H1 (cell line): Measurements from ENCODE around the gene RUFY4. TPM values are rescaled to one million over a fixed set of nuclear protein-coding genes. Genes with fewer than 3 reads are reported as not detected.

Source experiments
- CTCF ChIA-PET: fragments of 300-600 bp; sonication (Branson Sonifier 250); formaldehyde crosslinking; loops from one replicate; lab custom pipeline; 2021; ENCODE audit not compliant: partially characterized antibody; lab: Charles Lee
- POLR2A ChIA-PET: fragments of 300-600 bp; sonication (Branson Sonifier 250); formaldehyde crosslinking; loops from one replicate; lab custom pipeline; 2021; ENCODE audit warnings: inconsistent platforms; ENCODE audit not compliant: partially characterized antibody; lab: Charles Lee
- DNase-seq, 2 experiments: peaks; one replicate each; pipeline versions ENCODE4 v3.0.0 to v3.0.0-alpha.2; 2010 to 2022; ENCODE audit warnings: low spot score in 2 of 2, low read depth in 1 of 2, mixed read lengths in 1 of 2
- FAIRE-seq: peaks from 2 replicates; lab custom pipeline; 2011; peaks lifted over from hg19 to GRCh38; lab: Jason Lieb, UNC
- H2AFZ ChIP-seq: 2 replicates; pipeline ENCODE4 v1.8.1; 2012; ENCODE audit warnings: low read length, inconsistent platforms
- H2AK5ac ChIP-seq: 2 replicates; pipeline ENCODE4 v1.6.1; 2013; ENCODE audit warnings: low read depth, low read length
- H2BK120ac ChIP-seq: replicated peaks from 2 replicates; pipeline ENCODE3; 2013; ENCODE audit warnings: low read depth, low read length, inconsistent platforms
- H2BK12ac ChIP-seq: 2 replicates; pipeline ENCODE4 v1.6.1; 2013; ENCODE audit warnings: low read depth, low read length
- H2BK15ac ChIP-seq: 2 replicates; pipeline ENCODE4 v1.6.1; 2013; ENCODE audit warnings: low read length
- H2BK20ac ChIP-seq: 2 replicates; pipeline ENCODE4 v1.6.1; 2013; ENCODE audit warnings: low read length
- H2BK5ac ChIP-seq: 2 replicates; pipeline ENCODE4 v1.6.1; 2013; ENCODE audit warnings: low read depth, low read length
- H3K14ac ChIP-seq: 2 replicates; pipeline ENCODE4 v1.6.1; 2013; ENCODE audit warnings: inconsistent platforms; ENCODE audit not compliant: insufficient read length
- H3K18ac ChIP-seq: 2 replicates; pipeline ENCODE4 v1.6.1; 2013; ENCODE audit warnings: low read length; ENCODE audit errors: extremely low read depth
- H3K23ac ChIP-seq: 2 replicates; pipeline ENCODE4 v1.6.1; 2013; ENCODE audit warnings: inconsistent platforms; ENCODE audit not compliant: insufficient read length
- H3K23me2 ChIP-seq: 2 replicates; pipeline ENCODE4 v1.6.1; 2013; ENCODE audit warnings: low read depth, low read length
- H3K27ac ChIP-seq: 2 replicates; pipeline ENCODE4 v1.6.1; 2011; ENCODE audit warnings: low read depth, low read length, inconsistent platforms
- H3K27me3 ChIP-seq, 4 experiments: replicated peaks in 1 of 4; 1 replicate in 1 of 4; 2 replicates in 3 of 4; pipeline versions ENCODE4 v1.6.1 to v1.8.1; 2011 to 2013; ENCODE audit warnings: low read length in 3 of 4, mild to moderate bottlenecking in 3 of 4, inconsistent platforms in 2 of 4, mixed read lengths in 2 of 4, moderate library complexity in 1 of 4; ENCODE audit not compliant: control insufficient read depth in 3 of 4, insufficient read depth in 3 of 4; ENCODE audit errors: extremely low read depth in 1 of 4
- H3K36me3 ChIP-seq, 4 experiments: 2 replicates each; pipeline versions ENCODE4 v1.6.1 to v1.8.1; 2011 to 2013; ENCODE audit warnings: mild to moderate bottlenecking in 4 of 4, low read length in 3 of 4, moderate library complexity in 2 of 4, control low read depth in 1 of 4, inconsistent platforms in 1 of 4; ENCODE audit not compliant: insufficient read depth in 4 of 4, control insufficient read depth in 2 of 4
- H3K4ac ChIP-seq: replicated peaks from 2 replicates; pipeline ENCODE3; 2013; ENCODE audit warnings: low read length, low read depth, mixed read lengths, inconsistent platforms; ENCODE audit not compliant: insufficient read length
- H3K4me1 ChIP-seq, 4 experiments: replicated peaks in 1 of 4; 1 replicate in 1 of 4; 2 replicates in 3 of 4; pipeline versions ENCODE4 v1.6.1 to v1.8.1; 2011 to 2013; ENCODE audit warnings: low read length in 3 of 4, inconsistent platforms in 2 of 4, mixed read lengths in 1 of 4; ENCODE audit not compliant: insufficient read depth in 4 of 4, control insufficient read depth in 3 of 4
- H3K4me2 ChIP-seq, 2 experiments: 2 replicates each; pipeline versions ENCODE4 v1.6.1 to v1.8.1; 2011 to 2013; ENCODE audit warnings: low read depth in 2 of 2, low read length in 2 of 2, control low read depth in 1 of 2, inconsistent platforms in 1 of 2, mild to moderate bottlenecking in 1 of 2; ENCODE audit not compliant: insufficient read depth in 1 of 2
- H3K4me3 ChIP-seq, 4 experiments: fragments of 200-600, 300-600 bp in 1 of 4; sonication (generic), shearing (Covaris generic), sonication (Bioruptor Twin) in 1 of 4; 2 replicates each; pipeline versions ENCODE4 v1.5.1 to v1.8.1; 2011 to 2016; ENCODE audit warnings: low read length in 4 of 4, low read depth in 3 of 4, control low read depth in 2 of 4, inconsistent platforms in 2 of 4, mild to moderate bottlenecking in 2 of 4, mixed read lengths in 1 of 4, moderate library complexity in 1 of 4; ENCODE audit not compliant: insufficient read depth in 2 of 4; ENCODE audit errors: extremely low read depth in 1 of 4
- H3K56ac ChIP-seq: replicated peaks from 2 replicates; pipeline ENCODE3; 2013; ENCODE audit warnings: low read depth, mild to moderate bottlenecking, mixed read lengths, low read length, inconsistent platforms; ENCODE audit not compliant: insufficient read length
- H3K79me1 ChIP-seq: 2 replicates; pipeline ENCODE4 v1.6.1; 2013; ENCODE audit warnings: low read depth, low read length, control low read depth
- H3K79me2 ChIP-seq, 2 experiments: 2 replicates each; pipeline versions ENCODE4 v1.6.1 to v1.8.1; 2012 to 2013; ENCODE audit warnings: low read length in 2 of 2, mild to moderate bottlenecking in 2 of 2, inconsistent platforms in 1 of 2; ENCODE audit not compliant: insufficient read depth in 2 of 2, control insufficient read depth in 1 of 2
- H3K9ac ChIP-seq, 4 experiments: replicated peaks in 1 of 4; 1 replicate in 1 of 4; 2 replicates in 3 of 4; pipeline versions ENCODE4 v1.6.1 to v1.8.1; 2011 to 2013; ENCODE audit warnings: low read depth in 3 of 4, low read length in 3 of 4, control low read depth in 2 of 4, mild to moderate bottlenecking in 2 of 4, moderate library complexity in 2 of 4, inconsistent platforms in 1 of 4; ENCODE audit errors: extremely low read depth in 1 of 4
- H3K9me3 ChIP-seq, 2 experiments: 2 replicates each; pipeline versions ENCODE4 v1.6.1 to v1.8.1; 2012 to 2013; ENCODE audit warnings: mild to moderate bottlenecking in 2 of 2, moderate library complexity in 2 of 2, control low read depth in 1 of 2, inconsistent platforms in 1 of 2, low read depth in 1 of 2, low read length in 1 of 2, mixed read lengths in 1 of 2; ENCODE audit not compliant: insufficient read depth in 2 of 2
- H4K20me1 ChIP-seq, 2 experiments: replicated peaks in 1 of 2; 2 replicates each; pipeline versions ENCODE3 to v1.8.1; 2011 to 2013; ENCODE audit warnings: inconsistent platforms in 2 of 2, low read length in 2 of 2, mild to moderate bottlenecking in 1 of 2; ENCODE audit not compliant: insufficient read depth in 2 of 2, control insufficient read depth in 1 of 2
- H4K5ac ChIP-seq: 2 replicates; pipeline ENCODE4 v1.6.1; 2013; ENCODE audit warnings: low read length, low read depth, mixed read lengths, inconsistent platforms; ENCODE audit not compliant: insufficient read length
- H4K8ac ChIP-seq: 2 replicates; pipeline ENCODE4 v1.8.0; 2013; ENCODE audit warnings: mild to moderate bottlenecking, moderate library complexity, low read length, inconsistent platforms; ENCODE audit not compliant: insufficient read depth; ENCODE audit errors: extremely low read depth
- H4K91ac ChIP-seq: replicated peaks from 2 replicates; pipeline ENCODE3; 2013; ENCODE audit warnings: low read length, mixed read lengths, inconsistent platforms; ENCODE audit not compliant: insufficient read length
- CBX8 ChIP-seq: fragments of 300-800, 300-1000 bp; sonication (generic); IDR thresholded peaks from 2 replicates; pipeline ENCODE4 v1.7.1; 2016; ENCODE audit warnings: low read depth, low read length, borderline replicate concordance
- KDM1A ChIP-seq: fragments of 200-600, 300-600 bp; sonication (generic); IDR thresholded peaks from 2 replicates; pipeline ENCODE4 v1.7.1; 2016; ENCODE audit warnings: mild to moderate bottlenecking, low read length, borderline replicate concordance
- MAX ChIP-seq: IDR thresholded peaks from 2 replicates; pipeline ENCODE4 v1.6.1; 2012; ENCODE audit warnings: inconsistent platforms
- RAD21 ChIP-seq, 2 experiments: IDR thresholded peaks in 1 of 2; conservative IDR thresholded peaks in 1 of 2; 2 replicates each; pipeline ENCODE4 v1.6.1; 2011; ENCODE audit warnings: low read depth in 2 of 2, low read length in 2 of 2, improper control_type of control experiment in 1 of 2, inconsistent platforms in 1 of 2, mild to moderate bottlenecking in 1 of 2, moderate library complexity in 1 of 2
- SIN3A ChIP-seq, 2 experiments: IDR thresholded peaks in 1 of 2; conservative IDR thresholded peaks in 1 of 2; 2 replicates each; pipeline ENCODE4 v1.6.1; 2011 to 2012; ENCODE audit warnings: low read length in 2 of 2, improper control_type of control experiment in 1 of 2, low read depth in 1 of 2, mild to moderate bottlenecking in 1 of 2
- SIRT6 ChIP-seq: IDR thresholded peaks from one replicate; pipeline ENCODE4 v1.7.1; 2012; ENCODE audit warnings: low read length, inconsistent platforms
- WGBS, 2 experiments: shearing (Covaris generic) in 1 of 2; methylation state at CpG; one replicate each; pipeline versions ENCODE4 v1.1.6 to v1.1.7; 2013 to 2015; ENCODE audit warnings: low lambda C conversion rate in 2 of 2, mixed read lengths in 2 of 2, inconsistent platforms in 1 of 2, low coverage in 1 of 2, missing lambda C conversion rate in 1 of 2; ENCODE audit not compliant: insufficient replicate concordance in 2 of 2, insufficient coverage in 1 of 2, insufficient read length in 1 of 2; ENCODE audit errors: extremely low coverage in 1 of 2, missing lambda C conversion rate in 1 of 2; 5-methylcytosine and 5-hydroxymethylcytosine counted together
- polyA plus RNA-seq, 7 experiments: library from polyadenylated mRNA; depleted of rRNA in 3 of 7; stranded (reverse) in 5 of 7; unstranded in 2 of 7; fragments of >200 nt in 5 of 7; fragments of 200-250 nt in 2 of 7; gene quantifications; 1 replicate in 5 of 7; 2 replicates in 1 of 7; 4 replicates in 1 of 7; pipeline versions ENCODE4 v1.2.1 to v1.2.3, GENCODE V29; 2011 to 2013; ENCODE audit warnings: missing spikeins in 2 of 7, mixed read lengths in 2 of 7
- total RNA-seq: library from RNA; stranded (reverse); fragmentation: NEBNext Ultra II Directional; extraction: Animal tissue kit (Norgen Biotek cat#: 25700); gene quantifications from 2 replicates; pipeline ENCODE4 v1.2.1, GENCODE V29; 2021

RUFY4 gene
- total and polyA plus RNA-seq, 2 of the 8 experiments (the other 6 are each of a cell fraction or from before 2014, with no cell fraction given): 0.32 to 0.38 TPM

- H4K5ac ChIP-seq: no peak overlapping the region
- FAIRE-seq (no peak), DNase-seq (no peak)
- H2AK5ac ChIP-seq: no peak overlapping the region
- no peak overlapping the region for H2BK15ac ChIP-seq
- no peak overlapping the region for H3K4ac ChIP-seq
- H3K79me2 ChIP-seq: no peaks in the 10 kb centered on the region
- H4K91ac ChIP-seq: no peak overlapping the region
- no peak overlapping the region for H2AFZ ChIP-seq
- no peak overlapping the region for H3K4me2 ChIP-seq
- WGBS, 2 experiments: 93% methylated on average over 2 of the region's 2 CpGs; no CpG with 5 or more reads in 1 of the 2 experiments
- H2BK20ac ChIP-seq: no peak overlapping the region
- H3K4me3 ChIP-seq: no peak overlapping the region
- POLR2A ChIA-PET: interaction anchor here (1.2 kb wide), 1 partner anchor 39 kb away, joined by 3 read pairs; no protein-coding TSS in a partner anchor
- H3K56ac ChIP-seq: no peak overlapping the region
- CTCF ChIA-PET: interaction anchor here (0.7 to 4.5 kb wide), 7 partner anchors 11 to 1757 kb away, joined by 3 to 19 read pairs (median 3); no protein-coding TSS in a partner anchor
- no peak overlapping the region for H2BK120ac ChIP-seq
- no peak overlapping the region for H3K18ac ChIP-seq
- H3K14ac ChIP-seq: no peak overlapping the region
- H2BK12ac ChIP-seq: no peak overlapping the region
- H3K23ac ChIP-seq: no peak overlapping the region
- H3K27ac ChIP-seq: no peak overlapping the region
- no peak overlapping the region for H3K9ac ChIP-seq
- peaks cover 7 to 8% of the 10 kb centered on the region in 2 experiments; a peak in 2 of 4 replicates for H3K9me3 ChIP-seq
- no peak overlapping the region for H2BK5ac ChIP-seq
- no peak overlapping the region for H4K8ac ChIP-seq
- H3K23me2 ChIP-seq: peaks cover 5% of the 10 kb centered on the region; the same call in 1 of the 2 replicates
- H4K20me1 ChIP-seq: no peaks in the 10 kb centered on the region
- H3K4me1 ChIP-seq: peaks cover 0 to 1% (median 0%) of the 10 kb centered on the region in 4 experiments; a peak in 1 of 7 replicates
- no peaks in the 10 kb centered on the region for H3K79me1 ChIP-seq
- peaks cover 0 to 6% (median 3%) of the 10 kb centered on the region in 4 experiments; a peak in 6 of 7 replicates for H3K27me3 ChIP-seq
- no peak for TF ChIP-seq MAX
- no peak for TF ChIP-seq RAD21 (IDR thresholded peaks at IDR 0.05 in 1 of 2, conservative IDR thresholded peaks at IDR 0.05 in 1 of 2; ENCODE audit: low read depth in 2 of 2, low read length in 2 of 2)
- TF ChIP-seq SIN3A (conservative IDR thresholded peaks at IDR 0.05 in 1 of 2, IDR thresholded peaks at IDR 0.05 in 1 of 2; ENCODE audit: low read depth in 1 of 2, low read length in 2 of 2): no peak
- TF ChIP-seq SIRT6: no peak
- TF ChIP-seq KDM1A: no peak
- TF ChIP-seq CBX8: no peak
- H3K36me3 ChIP-seq: no peaks in the 10 kb centered on the region
Observed at GRCh38 chr2:218039171-218039570, 29.9 kb upstream of the RUFY4 start.
